HG02678 (cell line): ENCODE data around the gene PCDH15.

ENCODE experiments used
- ATAC-seq: cut with Tn5 transposase; IDR thresholded peaks from one replicate; pipeline ENCODE4 v1.9.1; 2021; ENCODE audit warnings: mild to moderate bottlenecking, moderate library complexity; ENCODE audit not compliant: unreplicated experiment

PCDH15 gene

GRCh38 chr10:53898532-53898931 is 902.5 kb downstream of the PCDH15 start:
- ATAC-seq, result no peak

GRCh38 chr10:53894145-53894544 is 906.9 kb downstream of the PCDH15 start:
- ATAC-seq, result no peak

GRCh38 chr10:53893061-53893460 is 908.0 kb downstream of the PCDH15 start:
- no peak for ATAC-seq

GRCh38 chr10:53886325-53887300 is 914.4 kb downstream of the PCDH15 start:
- no peak for ATAC-seq

- ATAC-seq, result no peak
These were observed 936.2 kb downstream of the PCDH15 start for GRCh38 chr10:53864846-53865245.

GRCh38 chr10:53852450-53853175 is 948.4 kb downstream of the PCDH15 start:
- no peak for ATAC-seq

GRCh38 chr10:53846809-53847208 is 954.2 kb downstream of the PCDH15 start:
- no peak for ATAC-seq

GRCh38 chr10:53843736-53844362 is 957.2 kb downstream of the PCDH15 start:
- ATAC-seq, result no peak

- no peak for ATAC-seq
These were observed 959.4 kb downstream of the PCDH15 start for GRCh38 chr10:53841483-53842145.

GRCh38 chr10:53840653-53841052 is 960.4 kb downstream of the PCDH15 start:
- ATAC-seq, result no peak

- no peak for ATAC-seq
These were observed 961.5 kb downstream of the PCDH15 start for GRCh38 chr10:53839440-53840039.

- no peak for ATAC-seq
These were observed 964.4 kb downstream of the PCDH15 start for GRCh38 chr10:53836638-53837037.

GRCh38 chr10:53833908-53834307 is 967.1 kb downstream of the PCDH15 start:
- ATAC-seq, result no peak

GRCh38 chr10:53827261-53827660 is 973.8 kb downstream of the PCDH15 start:
- ATAC-seq, result no peak

GRCh38 chr10:53808677-53809372 is 992.2 kb downstream of the PCDH15 start:
- no peak for ATAC-seq

- no peak for ATAC-seq
These were observed 1014.7 kb downstream of the PCDH15 start for GRCh38 chr10:53786236-53786900.

GRCh38 chr10:53771701-53772100 is 1029.3 kb downstream of the PCDH15 start:
- no peak for ATAC-seq

- no peak for ATAC-seq
These were observed 1030.1 kb downstream of the PCDH15 start for GRCh38 chr10:53770903-53771302.

- ATAC-seq, result no peak
These were observed 1035.7 kb downstream of the PCDH15 start for GRCh38 chr10:53765311-53765710.
